ENCODE measurements around the gene CDKN1A.
A peak's percentile ranks its signal among the peaks of the same experiment; 100 is the strongest.
"Not testable (repeated sequence)": the region's sequence is repeated elsewhere in the genome, so short reads cannot be mapped to it uniquely, and the experiment has no call there.

Gene CDKN1A

DNA sequence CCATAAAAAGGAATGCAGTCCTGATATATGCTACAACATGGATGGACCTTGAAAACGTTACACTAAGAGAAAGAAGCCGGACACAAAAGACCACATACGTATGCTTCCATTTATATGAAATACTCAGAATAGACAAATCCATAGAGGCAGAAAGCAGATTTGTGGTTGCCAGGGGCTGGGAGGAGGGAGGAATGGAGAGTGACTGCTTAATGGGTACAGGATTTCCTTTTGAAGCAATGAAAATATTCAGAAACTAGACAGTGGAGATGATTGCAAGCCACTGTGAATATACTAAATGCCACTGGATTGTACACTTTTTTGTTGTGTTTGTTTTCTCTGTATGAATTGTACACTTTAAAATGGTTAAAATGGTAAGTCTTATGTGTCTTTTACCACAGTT lies 29.4 kb upstream of the CDKN1A start:
- Histone ChIP-seq H3K9me3 (ENCODE audit: control insufficient read depth, insufficient read depth, low read length) (no peaks in the 10 kb centered on the region), H3K4me1 (ENCODE audit: insufficient read depth, low read length) (peaks cover 11% of the 10 kb centered on the region; the same call in 1 of the 2 replicates), H3K36me3 (ENCODE audit: insufficient read depth, low read length) (no peaks in the 10 kb centered on the region), H3K9ac (ENCODE audit: low read depth, low read length) (no peak overlapping the region)

DNA sequence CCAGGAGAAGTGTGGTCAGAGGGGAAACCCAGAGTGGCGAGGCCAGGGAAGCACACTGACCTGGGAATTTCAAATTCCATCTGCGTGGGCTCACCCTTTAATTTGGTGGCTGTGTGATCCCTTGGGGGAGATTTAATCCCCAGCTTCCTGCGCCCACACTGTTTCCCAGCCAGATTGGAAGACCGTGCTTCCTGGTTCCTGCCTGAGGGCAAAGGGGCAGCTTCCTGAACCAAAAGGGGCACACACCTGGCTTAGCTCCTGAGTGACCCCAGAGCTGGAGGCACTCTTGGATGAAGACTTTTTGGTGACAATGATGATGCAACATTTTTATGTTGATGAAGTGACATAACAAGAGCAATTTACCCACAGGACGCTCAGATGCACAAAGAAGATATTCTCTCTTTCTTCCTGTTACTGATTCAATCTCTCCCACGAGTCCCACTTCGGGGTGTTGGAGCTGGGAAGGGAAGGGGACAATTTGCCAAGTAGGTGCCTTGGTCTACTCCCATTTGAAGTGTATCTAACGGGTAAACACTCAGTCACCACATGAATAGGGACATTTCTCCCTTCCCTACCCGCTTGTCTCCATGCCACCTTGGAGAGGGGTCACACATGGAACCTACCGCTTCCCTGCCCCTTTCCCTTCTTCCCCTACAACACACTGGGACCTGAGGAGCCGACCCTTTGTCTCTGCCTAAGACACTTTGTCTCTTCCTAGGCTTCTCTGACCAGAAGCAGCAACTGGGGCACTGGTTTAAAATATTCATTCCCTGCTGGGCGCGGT lies 28.6 kb upstream of the CDKN1A start:
- H3K9me3 ChIP-seq (ENCODE audit: control insufficient read depth, insufficient read depth, low read length): no peaks in the 10 kb centered on the region
- H3K9ac ChIP-seq (ENCODE audit: low read depth, low read length): no peak overlapping the region
- H3K36me3 ChIP-seq (ENCODE audit: insufficient read depth, low read length): no peaks in the 10 kb centered on the region
- H3K4me1 ChIP-seq (ENCODE audit: insufficient read depth, low read length): peaks cover 11% of the 10 kb centered on the region; the same call in 1 of the 2 replicates

GRCh38 chr6:36650848-36651478 lies 27.6 kb upstream of the CDKN1A start:
- Histone ChIP-seq H3K36me3 (ENCODE audit: insufficient read depth, low read length) (no peaks in the 10 kb centered on the region), H3K9ac (ENCODE audit: low read depth, low read length) (no peak overlapping the region), H3K4me1 (ENCODE audit: insufficient read depth, low read length) (peaks cover 11% of the 10 kb centered on the region; the same call in 1 of the 2 replicates), H3K9me3 (ENCODE audit: control insufficient read depth, insufficient read depth, low read length) (no peaks in the 10 kb centered on the region)

- Histone ChIP-seq H3K4me1 (ENCODE audit: insufficient read depth, low read length) (peaks cover 11% of the 10 kb centered on the region; the same call in 1 of the 2 replicates), H3K9ac (ENCODE audit: low read depth, low read length) (no peak overlapping the region)
These were observed 26.7 kb upstream of the CDKN1A start for GRCh38 chr6:36651659-36652379.

DNA sequence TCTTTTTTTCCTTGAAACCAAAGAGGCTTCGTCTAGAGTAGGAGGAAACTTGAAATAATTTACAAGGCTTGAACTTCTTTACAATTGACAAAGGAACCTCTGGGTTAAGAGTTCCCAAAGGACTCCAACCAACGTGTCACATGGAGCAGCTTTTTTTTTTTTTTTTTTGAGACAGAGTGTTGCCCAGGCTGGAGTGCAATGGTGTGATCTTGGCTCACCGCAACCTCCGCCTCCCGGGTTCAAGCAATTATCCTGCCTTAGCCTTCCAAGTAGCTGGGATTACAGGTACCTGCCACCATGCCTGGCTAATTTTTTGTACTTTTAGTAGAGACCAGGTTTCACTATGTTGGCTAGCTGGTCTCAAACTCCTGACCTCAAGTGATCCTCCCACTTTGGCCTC lies 24.0 kb upstream of the CDKN1A start:
- not testable (repeated sequence) for H3K9me3 ChIP-seq (ENCODE audit: control insufficient read depth, insufficient read depth, low read length); H3K9ac ChIP-seq (ENCODE audit: low read depth, low read length); H3K36me3 ChIP-seq (ENCODE audit: insufficient read depth, low read length)
- peaks cover 11% of the 10 kb centered on the region; the same call in 1 of the 2 replicates for H3K4me1 ChIP-seq (ENCODE audit: insufficient read depth, low read length)

More at GRCh38 chr6:36651659-36652379, 26.7 kb upstream of the CDKN1A start:
- no peaks in the 10 kb centered on the region for H3K36me3 ChIP-seq (ENCODE audit: insufficient read depth, low read length)
- H3K9me3 ChIP-seq (ENCODE audit: control insufficient read depth, insufficient read depth, low read length): no peaks in the 10 kb centered on the region

DNA sequence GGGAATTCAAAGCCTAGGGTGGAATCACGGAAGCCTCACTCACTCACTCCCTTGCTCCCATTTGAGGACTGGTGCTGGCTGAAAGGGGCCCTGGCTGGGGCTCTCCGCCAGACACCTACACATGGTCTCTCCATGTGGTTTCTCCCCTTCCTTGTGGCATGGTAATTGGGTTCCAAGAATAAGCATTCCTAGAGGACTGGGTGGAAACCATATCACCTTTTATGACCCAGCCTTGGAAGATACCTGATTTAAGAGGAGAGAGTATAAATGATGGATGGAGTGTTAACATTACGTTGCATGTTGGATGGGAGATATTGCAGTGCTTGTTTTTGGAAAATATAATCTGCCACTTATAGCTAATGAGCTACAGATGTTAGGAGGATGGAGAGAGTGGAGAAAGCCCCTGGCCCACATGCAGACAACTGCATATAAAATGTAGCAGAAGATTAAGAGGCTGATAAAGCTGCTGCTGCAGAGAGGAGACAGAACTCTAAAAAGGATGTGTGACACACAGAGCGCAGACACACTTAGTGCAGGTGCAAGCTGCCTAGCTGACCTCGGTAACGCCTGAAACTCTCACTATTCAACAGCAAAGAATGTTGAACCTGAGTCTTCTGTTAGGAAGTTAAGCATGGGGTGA lies 23.3 kb upstream of the CDKN1A start:
- Histone ChIP-seq H3K4me1 (ENCODE audit: insufficient read depth, low read length) (peaks cover 6% of the 10 kb centered on the region; the same call in 1 of the 2 replicates), H3K36me3 (ENCODE audit: insufficient read depth, low read length) (no peaks in the 10 kb centered on the region), H3K9me3 (ENCODE audit: control insufficient read depth, insufficient read depth, low read length) (no peaks in the 10 kb centered on the region), H3K9ac (ENCODE audit: low read depth, low read length) (no peak overlapping the region)

- Histone ChIP-seq H3K36me3 (ENCODE audit: insufficient read depth, low read length) (no peaks in the 10 kb centered on the region), H3K9me3 (ENCODE audit: control insufficient read depth, insufficient read depth, low read length) (no peaks in the 10 kb centered on the region), H3K4me1 (ENCODE audit: insufficient read depth, low read length) (peaks cover 5% of the 10 kb centered on the region; the same call in 1 of the 2 replicates), H3K9ac (ENCODE audit: low read depth, low read length) (no peak overlapping the region)
These were observed 22.1 kb upstream of the CDKN1A start for GRCh38 chr6:36656441-36656840.

- H3K4me1 ChIP-seq (ENCODE audit: insufficient read depth, low read length): peaks cover 11% of the 10 kb centered on the region; the same call in 1 of the 2 replicates
- H3K36me3 ChIP-seq (ENCODE audit: insufficient read depth, low read length): no peaks in the 10 kb centered on the region
- no peak overlapping the region for H3K9ac ChIP-seq (ENCODE audit: low read depth, low read length)
- no peaks in the 10 kb centered on the region for H3K9me3 ChIP-seq (ENCODE audit: control insufficient read depth, insufficient read depth, low read length)
These were observed 21.2 kb upstream of the CDKN1A start for GRCh38 chr6:36657271-36657670.

DNA sequence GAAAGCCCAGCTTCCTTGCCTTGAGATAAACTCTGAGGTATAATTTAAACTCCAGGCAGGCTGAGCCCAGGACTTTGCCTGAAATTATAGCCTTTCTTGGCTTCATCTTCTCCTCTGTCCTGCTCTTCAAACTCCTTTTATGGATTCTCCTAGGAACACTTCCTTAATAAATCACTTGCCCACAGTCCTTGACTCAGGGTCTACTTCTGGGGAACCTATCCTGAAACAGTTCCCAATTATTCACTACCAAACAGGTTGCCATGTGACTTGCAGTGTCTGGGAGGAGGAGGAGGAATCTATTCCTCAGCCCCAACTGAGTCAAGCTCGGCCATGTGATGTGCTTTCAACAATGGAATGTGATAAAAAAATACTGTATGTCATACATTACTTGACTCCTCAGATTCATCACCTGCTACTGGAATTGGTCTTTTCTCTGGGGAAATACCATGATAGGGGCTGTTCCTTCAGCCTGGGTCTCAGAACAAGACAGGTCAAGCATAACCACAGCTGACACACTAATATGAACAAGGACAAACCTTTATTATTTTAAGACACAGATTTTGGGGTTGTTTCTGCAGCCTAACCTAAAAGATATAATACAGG lies 20.5 kb upstream of the CDKN1A start:
- peaks cover 18% of the 10 kb centered on the region for H3K4me1 ChIP-seq (ENCODE audit: insufficient read depth, low read length)
- H3K9ac ChIP-seq (ENCODE audit: low read depth, low read length): no peak overlapping the region
- H3K36me3 ChIP-seq (ENCODE audit: insufficient read depth, low read length): no peaks in the 10 kb centered on the region

GRCh38 chr6:36659271-36659670 lies 19.2 kb upstream of the CDKN1A start:
- Histone ChIP-seq H3K36me3 (ENCODE audit: insufficient read depth, low read length) (no peaks in the 10 kb centered on the region), H3K9ac (ENCODE audit: low read depth, low read length) (no peak overlapping the region)

More for the DNA sequence above, 20.5 kb upstream of the CDKN1A start:
- H3K9me3 ChIP-seq (ENCODE audit: control insufficient read depth, insufficient read depth, low read length): no peaks in the 10 kb centered on the region

DNA sequence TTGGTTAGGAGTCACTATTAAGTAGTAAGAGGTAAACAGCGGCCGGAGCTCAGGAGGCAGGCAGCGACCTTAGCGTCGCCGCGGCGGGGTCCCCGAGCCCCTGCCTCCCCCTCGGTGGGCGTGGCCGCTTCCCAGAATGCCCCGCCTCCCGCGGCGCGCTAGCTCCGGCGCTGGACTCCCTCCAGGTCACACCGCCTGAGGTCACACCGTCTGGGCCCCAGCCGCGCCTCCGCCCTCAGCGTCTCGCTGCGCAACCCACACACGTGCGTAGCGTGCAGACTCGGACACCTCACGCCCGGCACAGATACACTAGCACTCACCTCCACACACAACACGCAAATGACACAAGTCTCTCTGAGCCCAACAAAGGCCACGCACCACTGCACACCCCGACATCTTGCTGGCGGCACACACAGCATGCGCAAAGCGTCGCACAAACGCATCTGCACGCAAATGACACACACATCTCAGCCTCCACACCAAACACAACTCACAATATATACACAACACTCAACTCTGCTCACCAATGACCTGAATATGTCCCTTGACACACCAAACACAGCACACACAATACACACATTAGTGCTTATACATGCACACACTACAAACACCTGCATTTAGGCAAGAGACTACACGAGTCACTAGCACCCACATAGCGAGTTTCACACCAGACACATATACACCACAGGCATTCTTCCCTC lies 17.6 kb upstream of the CDKN1A start:
- Histone ChIP-seq H3K4me1 (ENCODE audit: insufficient read depth, low read length) (peaks cover 24% of the 10 kb centered on the region), H3K36me3 (ENCODE audit: insufficient read depth, low read length) (no peaks in the 10 kb centered on the region), H3K9ac (ENCODE audit: low read depth, low read length) (peak overlapping the region; percentile 41; the same call in 1 of the 2 replicates), H3K9me3 (ENCODE audit: control insufficient read depth, insufficient read depth, low read length) (no peaks in the 10 kb centered on the region)

More at GRCh38 chr6:36659271-36659670, 19.2 kb upstream of the CDKN1A start:
- Histone ChIP-seq H3K4me1 (ENCODE audit: insufficient read depth, low read length) (peaks cover 22% of the 10 kb centered on the region), H3K9me3 (ENCODE audit: control insufficient read depth, insufficient read depth, low read length) (no peaks in the 10 kb centered on the region)

- H3K9ac ChIP-seq (ENCODE audit: low read depth, low read length): no peak overlapping the region
- no peaks in the 10 kb centered on the region for H3K36me3 ChIP-seq (ENCODE audit: insufficient read depth, low read length)
- H3K9me3 ChIP-seq (ENCODE audit: control insufficient read depth, insufficient read depth, low read length): no peaks in the 10 kb centered on the region
- peaks cover 38% of the 10 kb centered on the region for H3K4me1 ChIP-seq (ENCODE audit: insufficient read depth, low read length)
These were observed 16.1 kb upstream of the CDKN1A start for GRCh38 chr6:36662380-36662779.

GRCh38 chr6:36662827-36663256 lies 15.7 kb upstream of the CDKN1A start:
- Histone ChIP-seq H3K9me3 (ENCODE audit: control insufficient read depth, insufficient read depth, low read length) (no peaks in the 10 kb centered on the region), H3K9ac (ENCODE audit: low read depth, low read length) (no peak overlapping the region), H3K4me1 (ENCODE audit: insufficient read depth, low read length) (peaks cover 42% of the 10 kb centered on the region)

More at GRCh38 chr6:36662827-36663256, 15.7 kb upstream of the CDKN1A start:
- no peaks in the 10 kb centered on the region for H3K36me3 ChIP-seq (ENCODE audit: insufficient read depth, low read length)
